ENCODE data around the gene TCF25.

The TCF25 gene

DNA sequence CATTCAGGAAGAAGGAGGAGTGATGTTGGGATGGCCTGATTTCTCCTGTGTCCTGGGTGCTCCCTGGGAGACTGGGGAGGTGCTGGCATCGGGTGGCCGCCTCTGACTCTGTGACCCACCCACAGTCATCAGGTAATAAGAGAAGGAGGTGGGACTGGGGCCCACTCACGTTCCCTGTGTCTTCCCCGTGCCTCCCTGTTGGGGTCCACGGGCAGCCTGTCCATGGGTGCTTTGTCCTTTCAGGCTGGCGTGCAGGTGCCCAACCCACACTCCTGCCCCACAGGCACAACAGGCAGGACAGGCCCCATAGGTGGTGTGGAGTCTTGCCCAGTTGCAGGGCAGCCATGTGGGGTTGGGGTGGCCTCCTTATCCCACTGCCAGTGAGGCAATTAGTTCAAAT, 79.2 kb downstream of the TCF25 start:
- TF ChIP-seq, protein P1, sequence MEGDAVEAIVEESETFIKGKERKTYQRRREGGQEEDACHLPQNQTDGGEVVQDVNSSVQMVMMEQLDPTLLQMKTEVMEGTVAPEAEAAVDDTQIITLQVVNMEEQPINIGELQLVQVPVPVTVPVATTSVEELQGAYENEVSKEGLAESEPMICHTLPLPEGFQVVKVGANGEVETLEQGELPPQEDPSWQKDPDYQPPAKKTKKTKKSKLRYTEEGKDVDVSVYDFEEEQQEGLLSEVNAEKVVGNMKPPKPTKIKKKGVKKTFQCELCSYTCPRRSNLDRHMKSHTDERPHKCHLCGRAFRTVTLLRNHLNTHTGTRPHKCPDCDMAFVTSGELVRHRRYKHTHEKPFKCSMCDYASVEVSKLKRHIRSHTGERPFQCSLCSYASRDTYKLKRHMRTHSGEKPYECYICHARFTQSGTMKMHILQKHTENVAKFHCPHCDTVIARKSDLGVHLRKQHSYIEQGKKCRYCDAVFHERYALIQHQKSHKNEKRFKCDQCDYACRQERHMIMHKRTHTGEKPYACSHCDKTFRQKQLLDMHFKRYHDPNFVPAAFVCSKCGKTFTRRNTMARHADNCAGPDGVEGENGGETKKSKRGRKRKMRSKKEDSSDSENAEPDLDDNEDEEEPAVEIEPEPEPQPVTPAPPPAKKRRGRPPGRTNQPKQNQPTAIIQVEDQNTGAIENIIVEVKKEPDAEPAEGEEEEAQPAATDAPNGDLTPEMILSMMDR (IDR thresholded peaks at IDR 0.05; ENCODE audit: control extremely low read depth, extremely low read depth, low read depth, missing control alignments): no peak
- ChIA-PET CTCF (interaction anchor here (3.4 kb wide), 1 partner anchor 12 kb away, joined by 15 read pairs; no protein-coding TSS in a partner anchor), POLR2A (no interaction called here)
- no peak for DNase-seq (ENCODE audit: extremely low spot score)

DNA sequence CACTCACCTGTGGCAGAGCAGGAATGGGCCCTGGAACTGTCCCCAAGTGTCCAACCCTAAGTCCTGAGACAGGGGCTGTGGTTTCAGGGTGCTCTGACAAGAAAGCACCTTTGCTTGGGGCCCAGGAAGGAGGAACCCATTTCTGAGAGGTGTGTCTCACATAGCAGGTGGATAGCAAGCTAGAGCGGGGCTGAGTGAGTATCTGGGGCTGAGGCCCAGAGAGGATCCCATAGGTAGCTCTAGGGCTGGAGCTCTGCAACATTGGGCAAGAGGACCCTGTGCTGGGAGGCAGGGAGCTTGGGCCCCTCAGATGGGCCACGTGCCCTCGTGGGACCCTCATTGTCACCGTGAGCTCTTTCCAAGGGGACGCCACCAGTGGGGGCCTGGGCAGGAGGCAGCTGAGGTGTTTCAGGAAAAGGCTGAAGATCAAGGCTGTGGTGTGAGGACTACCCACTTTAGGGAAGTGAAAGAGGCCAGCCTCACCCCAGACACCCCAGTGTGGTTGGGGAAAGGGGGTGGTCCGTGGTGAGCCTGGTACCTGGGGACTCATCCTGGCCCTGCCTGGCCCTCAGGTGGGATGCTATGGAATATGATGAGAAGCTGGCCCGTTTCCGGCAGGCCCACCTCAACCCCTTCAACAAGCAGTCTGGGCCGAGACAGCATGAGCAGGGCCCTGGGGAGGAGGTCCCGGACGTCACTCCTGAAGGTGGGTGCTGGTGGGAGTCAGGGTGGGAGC, 80.4 kb downstream of the TCF25 start:
- ChIA-PET POLR2A (interaction anchor here (0.6 to 0.9 kb wide), 4 partner anchors 19 to 80 kb away, joined by 3 to 5 read pairs (median 3); partner anchors contain the start of gene TCF25), CTCF (interaction anchor here (1.7 to 1.8 kb wide), 2 partner anchors 16 to 44 kb away, joined by 4 to 5 read pairs; no protein-coding TSS in a partner anchor)
- peak; percentile 76 for DNase-seq (ENCODE audit: extremely low spot score)

DNA sequence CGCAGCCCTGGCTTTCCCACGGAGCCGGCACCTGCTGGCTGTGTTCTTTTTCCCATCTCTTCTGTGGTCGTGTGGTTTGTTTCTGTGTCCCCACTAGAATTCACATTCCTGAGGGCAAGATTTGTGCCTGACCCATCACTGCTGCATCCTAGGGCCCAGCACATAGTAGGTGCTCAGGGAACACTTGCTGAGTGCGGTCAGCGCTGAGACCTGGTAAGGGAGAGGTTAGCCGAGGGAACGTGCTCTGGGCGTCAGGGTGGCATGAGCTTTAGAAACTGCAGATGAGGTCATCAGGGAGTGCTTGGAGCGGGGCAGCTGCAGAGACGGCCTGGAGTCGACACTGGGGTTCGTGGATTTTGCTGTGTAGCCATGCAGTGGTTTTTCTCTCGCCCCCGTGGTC, 81.1 kb downstream of the TCF25 start:
- TF ChIP-seq, protein P1 (IDR thresholded peaks at IDR 0.05; ENCODE audit: control extremely low read depth, extremely low read depth, low read depth, missing control alignments): no peak
- CTCF ChIA-PET: interaction anchor here (1.1 to 1.8 kb wide), 3 partner anchors 16 to 93 kb away, joined by 3 to 5 read pairs (median 4); no protein-coding TSS in a partner anchor
- POLR2A ChIA-PET: interaction anchor here (0.9 kb wide), 1 partner anchor 69 kb away, joined by 3 read pairs; no protein-coding TSS in a partner anchor
- no peak for DNase-seq (ENCODE audit: extremely low spot score)

More for the DNA sequence above, 80.4 kb downstream of the TCF25 start:
- TF ChIP-seq, protein P1 (IDR thresholded peaks at IDR 0.05; ENCODE audit: control extremely low read depth, extremely low read depth, low read depth, missing control alignments): no peak

DNA sequence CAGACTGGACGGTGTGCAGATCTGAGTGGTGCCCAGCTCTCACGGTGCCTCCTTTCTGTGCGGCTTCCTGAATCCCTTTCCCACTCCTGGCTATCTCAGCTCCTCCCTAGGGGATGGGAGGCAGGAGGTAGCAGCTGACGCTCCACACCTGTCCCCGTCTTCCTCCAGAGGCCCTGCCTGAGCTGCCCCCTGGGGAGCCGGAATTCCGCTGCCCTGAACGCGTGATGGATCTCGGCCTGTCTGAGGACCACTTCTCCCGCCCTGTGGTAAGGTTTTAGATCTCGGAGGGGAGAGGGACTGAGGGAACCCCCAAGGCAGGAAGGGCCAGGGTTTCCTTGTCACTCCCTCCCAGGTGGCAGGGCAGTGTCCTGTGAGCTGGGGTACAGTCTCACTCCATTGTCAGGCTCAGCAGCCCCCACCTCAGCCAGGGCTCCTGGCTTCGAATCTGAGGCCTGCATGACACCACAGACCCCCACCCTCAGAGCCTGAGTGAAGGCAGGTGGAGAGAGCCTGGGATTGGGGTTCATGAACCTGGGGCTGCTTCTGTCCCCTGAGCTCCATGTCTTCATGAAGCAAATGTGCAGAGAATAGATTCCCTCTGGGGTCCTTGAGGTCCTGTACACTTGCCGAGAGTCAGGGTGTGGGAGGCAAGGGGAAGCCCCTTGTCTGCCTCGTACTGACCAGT, 81.8 kb downstream of the TCF25 start:
- ChIA-PET CTCF (interaction anchor here (1.1 to 1.8 kb wide), 2 partner anchors 15 to 94 kb away, joined by 3 to 4 read pairs; no protein-coding TSS in a partner anchor), POLR2A (interaction anchor here (0.9 kb wide), 1 partner anchor 70 kb away, joined by 3 read pairs; no protein-coding TSS in a partner anchor)
- DNase-seq (ENCODE audit: extremely low spot score): no peak
- TF ChIP-seq, protein P1 (IDR thresholded peaks at IDR 0.05; ENCODE audit: control extremely low read depth, extremely low read depth, low read depth, missing control alignments): no peak

DNA sequence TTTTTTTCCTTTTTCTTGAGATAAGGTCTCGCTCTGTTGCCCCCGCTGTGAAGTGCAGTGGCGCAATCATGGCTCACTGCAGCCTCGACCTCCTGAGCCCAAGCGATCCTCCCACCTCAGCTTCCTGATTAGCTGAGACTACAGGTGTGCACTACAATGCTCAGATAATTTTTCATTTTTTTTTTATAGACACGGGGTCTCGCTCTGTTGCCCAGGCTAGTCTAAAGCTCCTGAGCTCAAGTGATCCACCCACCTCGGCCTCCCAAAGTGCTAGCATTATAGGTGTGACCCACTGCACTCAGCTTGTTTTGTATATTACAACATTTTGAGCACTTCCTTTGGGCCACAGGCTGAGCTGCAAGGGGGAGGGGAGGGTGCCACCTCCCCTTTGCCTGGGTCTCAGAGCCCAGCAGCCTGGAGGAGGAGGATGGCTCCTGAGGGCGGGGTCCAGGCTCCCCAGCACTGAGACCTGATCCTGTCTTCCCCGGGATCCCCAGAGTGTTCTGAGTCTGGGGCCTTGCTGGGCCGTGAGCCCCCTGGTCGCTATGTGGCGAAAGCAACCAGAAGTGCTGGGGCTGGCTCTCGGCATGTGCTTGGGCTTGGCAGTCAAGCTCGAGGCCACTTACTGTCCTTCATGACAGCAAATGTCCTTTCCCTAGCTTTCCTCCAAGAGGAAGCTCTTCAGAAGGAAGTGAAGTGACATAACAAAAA, 83.3 kb downstream of the TCF25 start:
- POLR2A ChIA-PET: no interaction called here
- DNase-seq (ENCODE audit: extremely low spot score): no peak
- TF ChIP-seq, protein P1 (IDR thresholded peaks at IDR 0.05; ENCODE audit: control extremely low read depth, extremely low read depth, low read depth, missing control alignments): no peak
- CTCF ChIA-PET: interaction anchor here (1.1 to 1.9 kb wide), 2 partner anchors 7 to 9 kb away, joined by 3 to 5 read pairs; no protein-coding TSS in a partner anchor

Data from GM10248 (cell line).